ENCODE results near the gene AP1AR.

Gene AP1AR

GRCh38 chr4:112219826-112220366, 11.7 kb upstream of the AP1AR start:
- Histone ChIP-seq H3K4me1 (no peaks in the 10 kb centered on the region), H3K9me3 (ENCODE audit: control insufficient read depth, low read length) (no peaks in the 10 kb centered on the region)

DNA sequence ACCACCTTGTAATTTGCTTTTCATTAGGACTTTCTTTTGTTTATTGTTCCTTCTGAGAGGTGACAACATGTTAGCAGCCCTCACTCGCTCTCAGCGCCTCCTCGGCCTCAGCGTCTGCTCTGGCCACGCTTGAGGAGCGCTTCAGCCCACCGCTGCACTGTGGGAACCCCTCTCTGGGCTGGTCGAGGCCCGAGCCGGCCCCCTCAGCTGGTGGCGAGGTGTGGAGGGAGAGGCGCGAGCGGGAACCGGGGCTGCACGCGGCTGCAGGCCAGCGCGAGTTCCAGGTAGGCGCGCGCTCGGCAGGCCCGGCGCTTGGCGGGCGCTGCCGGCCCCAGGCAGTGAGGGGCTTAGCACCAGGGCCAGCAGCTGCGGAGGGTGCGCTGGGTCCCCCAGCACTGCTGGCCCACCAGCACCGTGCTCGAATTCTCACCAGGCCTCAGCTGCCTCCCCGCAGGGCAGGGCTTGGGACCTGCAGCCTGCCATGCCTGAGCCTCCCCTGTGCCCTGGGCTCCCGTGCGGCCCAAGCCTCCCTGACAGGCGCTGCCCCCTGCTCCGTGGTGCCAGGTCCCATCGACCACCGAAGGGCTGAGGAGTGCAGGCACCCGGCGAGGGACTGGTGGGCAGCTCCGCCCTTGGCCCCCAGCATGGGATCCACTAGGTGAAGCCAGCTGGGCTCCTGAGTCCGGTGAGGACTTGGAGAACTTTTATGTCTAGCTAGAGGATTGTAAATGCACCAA, 9.2 kb upstream of the AP1AR start:
- TF ChIP-seq, protein P1, sequence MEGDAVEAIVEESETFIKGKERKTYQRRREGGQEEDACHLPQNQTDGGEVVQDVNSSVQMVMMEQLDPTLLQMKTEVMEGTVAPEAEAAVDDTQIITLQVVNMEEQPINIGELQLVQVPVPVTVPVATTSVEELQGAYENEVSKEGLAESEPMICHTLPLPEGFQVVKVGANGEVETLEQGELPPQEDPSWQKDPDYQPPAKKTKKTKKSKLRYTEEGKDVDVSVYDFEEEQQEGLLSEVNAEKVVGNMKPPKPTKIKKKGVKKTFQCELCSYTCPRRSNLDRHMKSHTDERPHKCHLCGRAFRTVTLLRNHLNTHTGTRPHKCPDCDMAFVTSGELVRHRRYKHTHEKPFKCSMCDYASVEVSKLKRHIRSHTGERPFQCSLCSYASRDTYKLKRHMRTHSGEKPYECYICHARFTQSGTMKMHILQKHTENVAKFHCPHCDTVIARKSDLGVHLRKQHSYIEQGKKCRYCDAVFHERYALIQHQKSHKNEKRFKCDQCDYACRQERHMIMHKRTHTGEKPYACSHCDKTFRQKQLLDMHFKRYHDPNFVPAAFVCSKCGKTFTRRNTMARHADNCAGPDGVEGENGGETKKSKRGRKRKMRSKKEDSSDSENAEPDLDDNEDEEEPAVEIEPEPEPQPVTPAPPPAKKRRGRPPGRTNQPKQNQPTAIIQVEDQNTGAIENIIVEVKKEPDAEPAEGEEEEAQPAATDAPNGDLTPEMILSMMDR (IDR thresholded peaks at IDR 0.05): no peak
- no peaks in the 10 kb centered on the region for H3K36me3 ChIP-seq (ENCODE audit: control insufficient read depth, insufficient read depth, low read length)
- no peak overlapping the region for H3K9ac ChIP-seq
- no peak overlapping the region for H3K4me2 ChIP-seq (ENCODE audit: low read length)
- H3K4me3 ChIP-seq (ENCODE audit: low read depth, low read length): no peak overlapping the region
- no peaks in the 10 kb centered on the region for H3K9me3 ChIP-seq (ENCODE audit: control insufficient read depth, low read length)
- H3K27me3 ChIP-seq (ENCODE audit: control insufficient read depth, insufficient read depth, low read length): no peaks in the 10 kb centered on the region
- no peak overlapping the region for H3K27ac ChIP-seq
- H3K4me1 ChIP-seq: no peaks in the 10 kb centered on the region
- H2AFZ ChIP-seq: no peak overlapping the region
- H3K79me2 ChIP-seq: no peaks in the 10 kb centered on the region

More at GRCh38 chr4:112219826-112220366, 11.7 kb upstream of the AP1AR start:
- Histone ChIP-seq H3K27ac (no peak overlapping the region), H2AFZ (no peak overlapping the region), H3K79me2 (no peaks in the 10 kb centered on the region), H3K36me3 (ENCODE audit: control insufficient read depth, insufficient read depth, low read length) (no peaks in the 10 kb centered on the region), H3K9ac (no peak overlapping the region), H3K4me2 (ENCODE audit: low read length) (no peak overlapping the region), H3K4me3 (ENCODE audit: low read depth, low read length) (no peak overlapping the region), H3K27me3 (ENCODE audit: control insufficient read depth, insufficient read depth, low read length) (no peaks in the 10 kb centered on the region)
- TF ChIP-seq, protein P1 (IDR thresholded peaks at IDR 0.05): no peak

- H3K27ac ChIP-seq: no peak overlapping the region
- H3K79me2 ChIP-seq: no peaks in the 10 kb centered on the region
- H3K9ac ChIP-seq: no peak overlapping the region
- no peaks in the 10 kb centered on the region for H3K9me3 ChIP-seq (ENCODE audit: control insufficient read depth, low read length)
- H3K36me3 ChIP-seq (ENCODE audit: control insufficient read depth, insufficient read depth, low read length): no peaks in the 10 kb centered on the region
- no peaks in the 10 kb centered on the region for H3K27me3 ChIP-seq (ENCODE audit: control insufficient read depth, insufficient read depth, low read length)
- TF ChIP-seq, protein P1 (IDR thresholded peaks at IDR 0.05): no peak
- H3K4me1 ChIP-seq: no peaks in the 10 kb centered on the region
- no peak overlapping the region for H3K4me2 ChIP-seq (ENCODE audit: low read length)
- H2AFZ ChIP-seq: no peak overlapping the region
- no peak overlapping the region for H3K4me3 ChIP-seq (ENCODE audit: low read depth, low read length)
Measured at GRCh38 chr4:112225157-112225556, 6.4 kb upstream of the AP1AR start.

- Histone ChIP-seq H3K27ac (peak overlapping the region; percentile 84), H2AFZ (peak overlapping the region; percentile 99), H3K4me2 (ENCODE audit: low read length) (peak overlapping the region; percentile 79), H3K27me3 (ENCODE audit: control insufficient read depth, insufficient read depth, low read length) (no peaks in the 10 kb centered on the region), H3K4me1 (no peaks in the 10 kb centered on the region), H3K4me3 (ENCODE audit: low read depth, low read length) (peak overlapping the region; percentile 99), H3K79me2 (no peaks in the 10 kb centered on the region), H3K9ac (no peak overlapping the region), H3K9me3 (ENCODE audit: control insufficient read depth, low read length) (no peaks in the 10 kb centered on the region), H3K36me3 (ENCODE audit: control insufficient read depth, insufficient read depth, low read length) (no peaks in the 10 kb centered on the region)
- TF ChIP-seq, protein P1 (IDR thresholded peaks at IDR 0.05): no peak
Measured at GRCh38 chr4:112230879-112231778, 458 bp upstream of the AP1AR start.
